Renal cortical epithelial cell (primary cell): Measurements from ENCODE around the gene NAPSA. TPM values are rescaled to one million over a fixed set of nuclear protein-coding genes. Genes with fewer than 3 reads are reported as not detected.
"Not testable (repeated sequence)": the region's sequence is repeated elsewhere in the genome, so short reads cannot be mapped to it uniquely, and the experiment has no call there.

ENCODE experiments used
- DNase-seq: peaks from one replicate; pipeline ENCODE4 v3.0.0-alpha.2; 2011; ENCODE audit warnings: low read depth
- total RNA-seq: library from RNA; depleted of rRNA; stranded (reverse); fragments of >200 nt; gene quantifications from 2 replicates; pipeline ENCODE4 v1.2.3, GENCODE V29; 2014

The NAPSA gene
- total RNA-seq, 1 donor from 2014 or later, result 15.2 TPM

GRCh38 chr19:50358483-50359327 is 6.7 kb downstream of the NAPSA start:
- no peak for DNase-seq

GRCh38 chr19:50357178-50358100 is 8.0 kb downstream of the NAPSA start:
- peak; percentile 47 for DNase-seq

DNA sequence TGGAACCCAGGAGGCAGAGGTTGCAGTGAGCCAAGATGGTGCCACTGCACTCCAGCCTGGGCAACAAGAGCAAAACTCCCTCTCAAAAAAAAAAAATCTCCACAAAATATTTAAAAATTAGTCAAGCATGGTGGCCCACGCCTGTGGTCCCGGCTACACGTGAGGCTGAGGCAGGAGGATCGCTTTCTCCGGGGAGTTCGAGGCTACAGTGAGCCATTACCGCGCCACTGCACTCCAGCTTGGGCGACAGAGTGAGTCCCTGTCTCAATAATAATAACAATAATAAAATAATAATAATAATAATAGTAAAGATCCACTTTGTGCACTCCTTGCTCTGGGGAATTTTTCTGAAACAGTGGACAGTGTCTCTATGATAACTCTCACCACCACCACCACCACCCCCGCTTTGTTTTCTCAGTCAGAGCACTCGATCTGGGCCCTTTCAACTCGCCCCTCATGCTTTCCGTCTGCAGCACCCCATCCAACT is 8.7 kb downstream of the NAPSA start:
- no peak for DNase-seq

DNA sequence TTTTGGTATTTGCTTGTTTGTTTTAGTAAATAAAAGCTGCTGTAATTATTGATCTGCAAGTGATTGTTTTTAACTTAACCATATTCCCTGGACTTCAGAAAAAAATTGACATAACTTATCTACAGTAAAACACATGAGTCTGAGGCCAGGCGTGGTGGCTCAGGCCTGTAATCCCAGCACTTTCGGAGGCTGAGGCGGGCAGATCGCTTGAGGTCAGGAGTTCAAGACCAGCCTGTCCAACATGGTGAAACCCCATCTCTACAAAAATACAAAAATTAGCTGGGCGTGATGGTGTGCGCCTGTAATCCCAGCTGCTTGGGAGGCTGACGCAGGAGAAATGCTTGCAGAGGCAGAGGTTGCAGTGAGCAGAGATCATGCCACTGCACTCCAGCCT is 12.0 kb downstream of the NAPSA start:
- not testable (repeated sequence) for DNase-seq

- no peak for DNase-seq
Measured at GRCh38 chr19:50352242-50352641, 13.2 kb downstream of the NAPSA start.

DNA sequence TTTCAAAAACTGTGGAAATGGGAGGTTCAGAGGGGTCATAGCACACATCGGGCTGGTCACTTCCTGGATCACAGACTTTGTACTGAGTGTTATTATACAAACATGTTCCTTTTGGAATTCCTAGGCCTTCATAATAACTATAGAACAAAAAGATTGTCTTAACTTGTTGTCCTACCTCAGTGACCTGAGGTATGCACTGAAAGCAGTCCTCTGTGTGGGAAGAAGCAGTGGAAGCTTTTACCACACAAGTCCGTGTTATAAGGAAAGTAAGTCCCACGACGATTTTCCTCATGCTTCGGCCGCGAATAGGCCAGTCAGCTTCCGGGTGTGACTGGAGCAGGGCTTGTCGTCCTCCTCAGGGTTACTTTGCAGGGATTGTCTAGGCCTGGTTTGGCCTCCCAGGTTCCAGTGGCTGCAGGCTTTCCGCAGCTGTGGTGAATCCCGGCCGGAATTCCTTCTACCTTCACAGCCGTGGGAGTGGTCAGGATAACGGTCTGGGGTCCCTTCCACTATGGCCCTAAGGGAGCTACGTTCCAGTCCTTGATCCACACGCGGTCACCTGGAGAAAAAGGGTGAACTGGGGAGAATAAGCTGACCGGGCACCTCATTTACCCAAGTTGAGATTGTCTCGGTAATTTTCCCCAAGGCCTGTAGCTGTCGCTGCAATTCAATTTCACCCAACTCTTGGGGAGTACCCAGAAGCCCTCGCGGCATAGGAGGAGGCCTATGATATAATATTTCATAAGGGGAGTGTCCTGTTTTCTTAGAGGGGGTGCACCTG is 16.0 kb downstream of the NAPSA start:
- peak; percentile 32 for DNase-seq

GRCh38 chr19:50347089-50347581 is 18.3 kb downstream of the NAPSA start:
- DNase-seq, result peak; percentile 70

DNA sequence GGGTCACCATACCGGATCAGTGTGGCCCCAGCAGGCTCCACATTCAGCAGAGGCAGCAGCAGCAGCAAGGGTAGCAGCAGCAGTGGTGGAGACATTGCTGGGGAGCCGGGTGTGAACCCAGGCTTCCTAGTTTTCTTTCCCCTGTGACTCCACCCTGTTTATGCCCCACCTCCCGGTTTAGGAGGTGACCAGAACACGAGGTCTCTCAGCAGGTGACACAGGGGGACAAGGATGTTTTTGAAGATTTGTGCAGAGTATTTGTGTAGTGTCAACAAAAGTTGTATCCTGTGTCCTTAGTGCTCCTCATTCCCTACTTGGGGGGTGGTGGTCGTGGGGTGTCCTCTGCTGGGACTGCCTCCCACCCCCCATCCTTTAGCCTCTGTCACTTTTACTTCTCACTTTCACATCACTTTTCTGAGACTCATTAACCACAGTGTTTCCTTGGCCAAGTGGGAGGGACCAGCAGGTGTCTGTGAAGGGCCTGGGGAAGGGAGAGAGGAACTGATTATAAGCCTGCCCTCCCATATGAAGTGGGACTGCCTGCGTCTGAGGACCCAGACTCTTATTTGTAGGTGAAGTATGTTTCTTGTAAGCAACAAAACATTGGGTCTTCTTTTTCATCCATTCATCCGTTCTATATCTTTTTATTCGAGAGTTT is 20.6 kb downstream of the NAPSA start:
- no peak for DNase-seq

DNA sequence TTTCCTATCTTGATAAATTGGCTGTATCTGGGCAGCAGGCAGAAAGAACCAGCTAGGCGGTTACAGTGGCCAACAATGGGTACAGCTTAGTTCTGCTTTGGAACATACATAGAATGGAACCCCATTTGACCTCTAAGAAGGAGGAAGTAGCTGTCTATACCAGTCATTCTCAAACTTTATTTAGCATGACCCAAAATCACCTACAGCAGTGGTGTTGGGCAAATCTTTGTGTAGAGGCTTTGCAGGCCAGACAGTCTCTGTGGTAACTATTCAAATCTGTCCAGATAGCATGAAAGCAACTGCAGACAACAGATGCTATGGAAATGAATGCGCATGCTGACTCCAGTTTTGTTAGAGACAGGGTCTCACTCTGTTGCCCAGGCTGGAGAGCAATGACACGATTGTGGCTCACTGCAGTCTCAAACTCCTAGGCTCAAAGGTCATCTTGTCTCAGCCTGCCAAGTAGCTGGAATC is 24.3 kb downstream of the NAPSA start:
- DNase-seq, result no peak

GRCh38 chr19:50340331-50340730 is 25.1 kb downstream of the NAPSA start:
- DNase-seq, result no peak

- DNase-seq, result not testable (repeated sequence)
Measured at GRCh38 chr19:50337031-50337430, 28.4 kb downstream of the NAPSA start.

- DNase-seq, result no peak
Measured at GRCh38 chr19:50334741-50335421, 30.6 kb downstream of the NAPSA start.

- no peak for DNase-seq
Measured at GRCh38 chr19:50333737-50334617, 31.5 kb downstream of the NAPSA start.

DNA sequence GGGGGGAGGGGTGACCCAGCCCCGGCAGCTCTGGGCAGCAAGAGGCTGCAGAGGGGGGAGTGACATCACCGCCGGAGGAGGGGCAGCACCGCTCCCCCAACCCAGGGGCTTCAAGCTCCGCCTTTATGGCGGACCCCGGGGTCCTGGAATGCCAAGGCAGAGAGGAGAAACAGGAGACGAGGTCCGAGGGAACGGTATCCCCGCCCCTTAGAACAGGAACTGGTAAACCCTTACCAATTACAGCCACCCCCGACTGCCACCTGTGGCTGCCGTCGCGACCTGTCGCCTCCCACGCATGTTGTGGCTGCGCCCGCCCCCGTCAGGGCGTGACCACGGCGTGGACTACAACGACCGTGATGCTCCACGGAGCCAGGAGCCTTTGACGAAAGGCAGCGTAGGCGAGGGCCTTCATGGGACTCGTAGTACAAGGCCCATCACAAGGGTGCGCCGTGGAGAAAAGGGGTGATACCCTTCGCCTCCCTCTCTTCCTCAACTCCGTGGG is 32.2 kb downstream of the NAPSA start:
- DNase-seq, result peak; percentile 82

- no peak for DNase-seq
Measured at GRCh38 chr19:50332244-50333038, 33.0 kb downstream of the NAPSA start.

- no peak for DNase-seq
Measured at GRCh38 chr19:50331994-50332243, 33.5 kb downstream of the NAPSA start.

- DNase-seq, result no peak
Measured at GRCh38 chr19:50331221-50331993, 34.0 kb downstream of the NAPSA start.
